ENCODE data around the gene AJM1. TPM values are rescaled to one million over a fixed set of nuclear protein-coding genes. Genes with fewer than 3 reads are reported as not detected.

AJM1 gene
- total RNA-seq, 1 donor from 2014 or later: 0.52 TPM

DNA sequence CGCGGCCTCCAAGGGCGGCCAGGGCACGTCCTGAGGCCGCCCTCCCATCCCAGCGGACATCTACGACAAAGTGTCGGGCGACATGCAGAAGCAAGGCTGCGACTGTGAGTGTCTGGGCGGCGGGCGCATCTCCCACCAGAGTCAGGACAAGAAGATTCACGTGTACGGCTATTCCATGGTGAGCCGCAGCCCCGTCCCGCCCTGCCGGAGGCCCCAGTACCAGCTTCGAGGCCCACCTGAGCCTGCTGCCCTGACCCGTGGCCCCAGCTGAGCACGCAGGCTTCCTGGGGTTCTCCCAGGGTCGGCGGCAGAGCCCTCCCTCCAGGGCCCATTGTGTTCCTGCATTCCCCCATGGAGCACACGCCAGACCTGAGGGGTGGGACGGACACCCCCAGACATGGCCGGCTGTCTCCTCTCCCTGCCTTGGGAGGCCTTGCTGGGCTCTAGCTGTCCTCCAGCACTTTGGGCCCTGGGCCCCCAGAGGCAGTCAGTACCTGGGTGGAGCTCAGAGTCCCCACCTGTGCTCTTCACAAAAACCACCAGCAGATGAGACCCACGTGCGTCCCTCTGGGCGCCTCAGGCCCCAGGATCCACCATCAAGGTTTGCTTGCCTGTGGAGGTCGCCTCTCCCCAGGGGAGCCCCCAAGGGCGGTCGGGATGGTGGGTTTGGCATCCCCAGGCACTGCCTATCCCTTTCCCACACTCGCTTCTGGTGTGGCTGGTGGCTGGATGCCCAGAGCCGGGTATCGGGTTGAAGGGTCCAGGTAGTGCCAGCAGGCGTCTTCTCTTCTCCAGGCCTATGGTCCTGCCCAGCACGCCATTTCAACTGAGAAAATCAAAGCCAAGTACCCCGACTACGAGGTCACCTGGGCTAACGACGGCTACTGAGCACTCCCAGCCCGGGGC is 7.9 kb downstream of the AJM1 start:
- Histone ChIP-seq H3K27ac (ENCODE audit: low read depth, low read length) (peak overlapping the region; percentile 62), H3K4me3 (ENCODE audit: low read length in 3 of 3) (peak overlapping the region; percentile 79 to 96 (median 95)), H3K9ac (ENCODE audit: low read depth in 1 of 3, low read length in 3 of 3) (peak overlapping the region; percentile 72 to 93 (median 81)), H3K4me1 (ENCODE audit: control insufficient read depth in 3 of 3, insufficient read depth in 3 of 3, low read length in 3 of 3) (peaks cover 36 to 46% (median 36%) of the 10 kb centered on the region in 3 donors), H3K36me3 (ENCODE audit: control insufficient read depth in 3 of 3, insufficient read depth in 3 of 3, low read length in 3 of 3) (peaks cover 6 to 17% (median 7%) of the 10 kb centered on the region in 3 donors), H3K27me3 (ENCODE audit: control insufficient read depth in 3 of 3, insufficient read depth in 3 of 3, low read length in 3 of 3) (peaks cover 7 to 23% (median 10%) of the 10 kb centered on the region in 3 donors), H3K9me3 (ENCODE audit: control insufficient read depth in 3 of 3, low read length in 3 of 3) (no peaks in the 10 kb centered on the region)

- H3K36me3 ChIP-seq (ENCODE audit: control insufficient read depth in 3 of 3, insufficient read depth in 3 of 3, low read length in 3 of 3): peaks cover 6 to 17% (median 7%) of the 10 kb centered on the region in 3 donors
- peaks cover 7 to 15% (median 10%) of the 10 kb centered on the region in 3 donors for H3K27me3 ChIP-seq (ENCODE audit: control insufficient read depth in 3 of 3, insufficient read depth in 3 of 3, low read length in 3 of 3)
- H3K9me3 ChIP-seq (ENCODE audit: control insufficient read depth in 3 of 3, low read length in 3 of 3): no peaks in the 10 kb centered on the region
- H3K4me3 ChIP-seq (ENCODE audit: low read length in 3 of 3): peak overlapping the region in 1 of 3 donors; percentile 95
- H3K4me1 ChIP-seq (ENCODE audit: control insufficient read depth in 3 of 3, insufficient read depth in 3 of 3, low read length in 3 of 3): peaks cover 36 to 46% (median 36%) of the 10 kb centered on the region in 3 donors
- H3K9ac ChIP-seq (ENCODE audit: low read depth in 1 of 3, low read length in 3 of 3): peak overlapping the region in 2 of 3 donors; percentile 72 to 93
- peak overlapping the region; percentile 40 for H3K27ac ChIP-seq (ENCODE audit: low read depth, low read length)
Measured at GRCh38 chr9:136850866-136851775, 8.8 kb downstream of the AJM1 start.

GRCh38 chr9:136851941-136852663 is 9.8 kb downstream of the AJM1 start, which contains the start of gene MAMDC4:
Gene MAMDC4 (plus strand): TSS chr9:136852346. CDS start chr9:136852417, 71 bp downstream.
- peaks cover 36 to 46% (median 36%) of the 10 kb centered on the region in 3 donors for H3K4me1 ChIP-seq (ENCODE audit: control insufficient read depth in 3 of 3, insufficient read depth in 3 of 3, low read length in 3 of 3)
- H3K36me3 ChIP-seq (ENCODE audit: control insufficient read depth in 3 of 3, insufficient read depth in 3 of 3, low read length in 3 of 3): peaks cover 6 to 17% (median 7%) of the 10 kb centered on the region in 3 donors
- no peaks in the 10 kb centered on the region for H3K9me3 ChIP-seq (ENCODE audit: control insufficient read depth in 3 of 3, low read length in 3 of 3)
- peaks cover 0 to 6% (median 5%) of the 10 kb centered on the region in 3 donors for H3K27me3 ChIP-seq (ENCODE audit: control insufficient read depth in 3 of 3, insufficient read depth in 3 of 3, low read length in 3 of 3)
- peak within 1 kb of the TSS; percentile 40 for H3K27ac ChIP-seq (ENCODE audit: low read depth, low read length)
- no peak within 1 kb of the TSS for H3K4me3 ChIP-seq (ENCODE audit: low read length in 3 of 3)
- peak within 1 kb of the TSS in 1 of 3 donors; percentile 93 for H3K9ac ChIP-seq (ENCODE audit: low read depth in 1 of 3, low read length in 3 of 3)

DNA sequence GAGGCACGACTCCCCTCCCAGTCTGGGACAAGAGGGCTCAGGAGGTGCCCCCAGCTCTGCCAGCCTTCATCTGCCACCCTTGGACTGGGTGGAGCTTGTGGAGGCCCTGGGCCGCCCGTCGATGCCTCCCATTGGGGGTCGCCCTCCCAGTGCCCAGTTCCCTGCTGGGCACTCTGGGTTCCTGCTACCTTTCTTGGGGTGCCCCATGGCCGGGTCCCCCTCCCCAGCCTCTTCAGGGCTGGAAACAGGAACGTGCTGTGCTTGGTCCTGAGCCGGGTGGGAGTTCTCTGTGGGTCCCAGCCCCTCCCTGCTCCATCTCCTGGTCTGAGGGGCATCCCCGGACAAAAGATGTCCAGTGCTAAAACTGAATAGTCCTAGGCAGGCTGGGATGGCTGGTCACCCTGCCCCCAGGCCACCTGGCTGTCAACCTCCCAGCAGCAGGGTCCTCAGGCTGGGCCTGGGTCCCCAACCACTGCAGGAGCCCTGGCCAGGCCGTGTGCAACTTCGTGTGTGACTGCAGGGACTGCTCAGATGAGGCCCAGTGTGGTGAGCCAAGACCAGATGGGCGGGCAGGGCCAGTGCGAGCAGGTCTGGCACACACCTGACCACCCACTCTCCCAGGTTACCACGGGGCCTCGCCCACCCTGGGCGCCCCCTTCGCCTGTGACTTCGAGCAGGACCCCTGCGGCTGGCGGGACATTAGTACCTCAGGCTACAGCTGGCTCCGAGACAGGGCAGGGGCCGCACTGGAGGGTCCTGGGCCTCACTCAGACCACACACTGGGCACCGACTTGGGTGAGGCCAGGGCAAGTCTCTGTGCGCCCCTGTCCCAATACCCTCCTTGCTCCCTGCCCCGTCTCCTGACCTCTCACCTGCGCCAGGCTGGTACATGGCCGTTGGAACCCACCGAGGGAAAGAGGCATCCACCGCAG is 10.7 kb downstream of the AJM1 start:
- peak overlapping the region; percentile 40 for H3K27ac ChIP-seq (ENCODE audit: low read depth, low read length)
- peaks cover 31 to 40% (median 31%) of the 10 kb centered on the region in 3 donors for H3K4me1 ChIP-seq (ENCODE audit: control insufficient read depth in 3 of 3, insufficient read depth in 3 of 3, low read length in 3 of 3)
- peak overlapping the region in 1 of 3 donors; percentile 16 for H3K9ac ChIP-seq (ENCODE audit: low read depth in 1 of 3, low read length in 3 of 3)
- peaks cover 0 to 2% (median 1%) of the 10 kb centered on the region in 3 donors for H3K27me3 ChIP-seq (ENCODE audit: control insufficient read depth in 3 of 3, insufficient read depth in 3 of 3, low read length in 3 of 3)
- H3K9me3 ChIP-seq (ENCODE audit: control insufficient read depth in 3 of 3, low read length in 3 of 3): no peaks in the 10 kb centered on the region
- H3K36me3 ChIP-seq (ENCODE audit: control insufficient read depth in 3 of 3, insufficient read depth in 3 of 3, low read length in 3 of 3): peaks cover 6 to 17% (median 7%) of the 10 kb centered on the region in 3 donors
- no peak overlapping the region for H3K4me3 ChIP-seq (ENCODE audit: low read length in 3 of 3)

DNA sequence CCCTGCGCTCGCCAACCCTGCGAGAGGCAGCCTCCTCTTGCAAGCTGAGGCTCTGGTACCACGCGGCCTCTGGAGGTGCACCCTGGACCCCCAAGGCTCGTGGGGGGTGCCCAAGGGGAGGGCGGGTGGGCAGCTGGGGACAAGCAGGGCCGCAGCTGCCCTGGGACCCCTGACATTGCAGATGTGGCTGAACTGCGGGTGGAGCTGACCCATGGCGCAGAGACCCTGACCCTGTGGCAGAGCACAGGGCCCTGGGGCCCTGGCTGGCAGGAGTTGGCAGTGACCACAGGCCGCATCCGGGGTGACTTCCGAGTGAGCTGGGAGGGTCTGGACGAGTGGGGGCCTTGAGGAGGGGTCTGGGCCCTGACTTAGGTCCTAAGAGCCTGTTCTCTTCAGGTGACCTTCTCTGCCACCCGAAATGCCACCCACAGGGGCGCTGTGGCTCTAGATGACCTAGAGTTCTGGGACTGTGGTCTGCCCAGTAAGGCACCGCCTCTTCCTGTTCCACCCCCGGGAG is 11.4 kb downstream of the AJM1 start:
- Histone ChIP-seq H3K4me3 (ENCODE audit: low read length in 3 of 3) (no peak overlapping the region), H3K27me3 (ENCODE audit: control insufficient read depth in 3 of 3, insufficient read depth in 3 of 3, low read length in 3 of 3) (no peaks in the 10 kb centered on the region), H3K27ac (ENCODE audit: low read depth, low read length) (no peak overlapping the region), H3K36me3 (ENCODE audit: control insufficient read depth in 3 of 3, insufficient read depth in 3 of 3, low read length in 3 of 3) (peaks cover 6 to 17% (median 7%) of the 10 kb centered on the region in 3 donors), H3K4me1 (ENCODE audit: control insufficient read depth in 3 of 3, insufficient read depth in 3 of 3, low read length in 3 of 3) (peaks cover 29 to 43% (median 29%) of the 10 kb centered on the region in 3 donors), H3K9me3 (ENCODE audit: control insufficient read depth in 3 of 3, low read length in 3 of 3) (no peaks in the 10 kb centered on the region), H3K9ac (ENCODE audit: low read depth in 1 of 3, low read length in 3 of 3) (no peak overlapping the region)

DNA sequence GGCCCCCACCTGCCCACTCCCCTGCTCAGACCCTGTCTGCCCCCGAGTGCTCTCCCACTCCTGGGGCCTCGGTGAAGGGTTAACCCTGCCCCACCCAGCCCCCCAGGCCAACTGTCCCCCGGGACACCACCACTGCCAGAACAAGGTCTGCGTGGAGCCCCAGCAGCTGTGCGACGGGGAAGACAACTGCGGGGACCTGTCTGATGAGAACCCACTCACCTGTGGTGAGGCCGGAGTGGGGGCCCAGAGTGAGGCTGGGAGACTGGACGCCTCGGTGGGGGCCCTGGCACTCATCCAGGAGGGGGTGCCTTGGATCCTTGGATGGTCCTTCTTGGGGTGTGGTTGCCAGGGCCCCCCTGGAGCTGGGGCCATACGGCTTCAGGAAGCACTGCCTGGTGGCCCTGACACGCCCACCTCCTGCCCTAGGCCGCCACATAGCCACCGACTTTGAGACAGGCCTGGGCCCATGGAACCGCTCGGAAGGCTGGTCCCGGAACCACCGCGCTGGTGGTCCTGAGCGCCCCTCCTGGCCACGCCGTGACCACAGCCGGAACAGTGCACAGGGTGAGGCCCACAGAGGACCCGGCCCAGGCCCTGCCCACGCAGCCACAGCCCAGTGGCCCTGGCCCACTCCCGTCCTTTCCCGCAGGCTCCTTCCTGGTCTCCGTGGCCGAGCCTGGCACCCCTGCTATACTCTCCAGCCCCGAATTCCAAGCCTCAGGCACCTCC is 12.0 kb downstream of the AJM1 start:
- Histone ChIP-seq H3K27ac (ENCODE audit: low read depth, low read length) (no peak overlapping the region), H3K27me3 (ENCODE audit: control insufficient read depth in 3 of 3, insufficient read depth in 3 of 3, low read length in 3 of 3) (no peaks in the 10 kb centered on the region), H3K4me1 (ENCODE audit: control insufficient read depth in 3 of 3, insufficient read depth in 3 of 3, low read length in 3 of 3) (peaks cover 29 to 45% (median 35%) of the 10 kb centered on the region in 3 donors), H3K9ac (ENCODE audit: low read depth in 1 of 3, low read length in 3 of 3) (no peak overlapping the region), H3K36me3 (ENCODE audit: control insufficient read depth in 3 of 3, insufficient read depth in 3 of 3, low read length in 3 of 3) (peaks cover 6 to 17% (median 7%) of the 10 kb centered on the region in 3 donors), H3K9me3 (ENCODE audit: control insufficient read depth in 3 of 3, low read length in 3 of 3) (no peaks in the 10 kb centered on the region), H3K4me3 (ENCODE audit: low read length in 3 of 3) (no peak overlapping the region)

- H3K4me3 ChIP-seq (ENCODE audit: low read length in 3 of 3): no peak overlapping the region
- H3K36me3 ChIP-seq (ENCODE audit: control insufficient read depth in 3 of 3, insufficient read depth in 3 of 3, low read length in 3 of 3): peaks cover 6 to 16% (median 7%) of the 10 kb centered on the region in 3 donors
- no peak overlapping the region for H3K27ac ChIP-seq (ENCODE audit: low read depth, low read length)
- no peak overlapping the region for H3K9ac ChIP-seq (ENCODE audit: low read depth in 1 of 3, low read length in 3 of 3)
- no peaks in the 10 kb centered on the region for H3K9me3 ChIP-seq (ENCODE audit: control insufficient read depth in 3 of 3, low read length in 3 of 3)
- H3K4me1 ChIP-seq (ENCODE audit: control insufficient read depth in 3 of 3, insufficient read depth in 3 of 3, low read length in 3 of 3): peaks cover 28 to 47% (median 33%) of the 10 kb centered on the region in 3 donors
- no peaks in the 10 kb centered on the region for H3K27me3 ChIP-seq (ENCODE audit: control insufficient read depth in 3 of 3, insufficient read depth in 3 of 3, low read length in 3 of 3)
Measured at GRCh38 chr9:136854842-136855460, 12.7 kb downstream of the AJM1 start.

Data from skeletal muscle tissue (tissue), 4 donors.